Fibroblast of gingiva (primary cell): ENCODE results near the gene PDHA2.
"Not testable (repeated sequence)": the region's sequence is repeated elsewhere in the genome, so short reads cannot be mapped to it uniquely, and the experiment has no call there.

Source experiments
- DNase-seq: peaks from one replicate; pipeline ENCODE4 v3.0.0-alpha.2; 2011; ENCODE audit warnings: low read depth

Gene PDHA2

DNA sequence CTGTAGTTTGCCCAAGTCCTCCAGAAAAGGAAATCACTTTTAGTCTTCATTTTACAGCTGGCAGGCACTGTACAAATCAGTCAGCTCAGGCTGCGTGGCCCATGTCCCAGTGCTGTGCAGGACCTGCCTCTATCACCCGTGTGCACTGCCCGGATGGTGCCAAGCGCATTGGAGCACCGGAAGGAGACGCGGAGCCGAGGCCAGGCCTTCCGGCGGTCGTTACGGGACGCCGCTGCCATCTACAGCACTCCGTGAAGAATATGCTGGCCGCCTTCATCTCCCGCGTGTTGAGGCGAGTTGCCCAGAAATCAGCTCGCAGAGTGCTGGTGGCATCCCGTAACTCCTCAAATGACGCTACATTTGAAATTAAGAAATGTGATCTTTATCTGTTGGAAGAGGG lies at the start of gene PDHA2:
Gene PDHA2, plus strand, starts transcription at position 203 of the 400 bp plus-strand sequence. Its CDS starts 58 bp downstream, at position 261.
- no peak for DNase-seq

- no peak for DNase-seq
Measured at GRCh38 chr4:95798003-95798402, 41.9 kb upstream of the PDHA2 start.

DNA sequence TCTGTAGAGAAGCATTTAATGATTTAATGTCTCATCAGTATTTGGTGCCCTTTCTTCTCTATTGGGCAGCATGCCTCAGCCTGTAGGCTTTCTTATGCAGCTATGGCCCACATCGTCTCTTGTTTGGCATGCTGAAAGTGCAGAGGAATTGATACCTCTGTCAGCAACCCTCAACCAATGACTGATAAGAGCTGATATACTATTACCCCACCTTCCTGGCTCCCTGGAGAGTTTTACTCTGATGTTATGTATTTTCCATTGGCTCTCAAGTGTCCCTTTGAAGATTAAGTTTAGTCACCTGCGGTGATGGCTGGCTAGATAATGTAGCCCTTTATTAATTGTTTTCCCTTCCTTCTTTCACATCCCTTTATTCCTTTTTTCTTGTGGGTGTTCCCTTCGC lies 41.2 kb upstream of the PDHA2 start:
- DNase-seq = no peak

DNA sequence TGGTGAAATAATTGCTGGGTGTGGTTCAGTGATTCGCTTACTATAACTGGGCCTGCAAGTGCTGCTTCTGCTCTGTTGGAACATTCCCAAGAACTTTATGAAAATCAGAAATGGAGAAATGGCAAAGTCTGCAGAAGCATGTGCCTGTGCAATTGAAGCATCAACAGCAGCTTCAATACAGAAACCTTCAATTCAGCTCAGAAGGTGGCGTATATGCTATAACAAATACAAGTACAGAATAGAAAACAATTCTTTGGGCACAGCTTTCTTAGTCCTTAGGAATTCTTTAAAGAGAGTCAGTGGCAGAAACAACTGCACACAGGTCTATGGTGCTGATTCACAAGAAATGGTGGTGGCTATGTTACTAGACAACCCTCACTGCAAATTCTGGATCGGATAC lies 18.0 kb upstream of the PDHA2 start:
- no peak for DNase-seq

DNA sequence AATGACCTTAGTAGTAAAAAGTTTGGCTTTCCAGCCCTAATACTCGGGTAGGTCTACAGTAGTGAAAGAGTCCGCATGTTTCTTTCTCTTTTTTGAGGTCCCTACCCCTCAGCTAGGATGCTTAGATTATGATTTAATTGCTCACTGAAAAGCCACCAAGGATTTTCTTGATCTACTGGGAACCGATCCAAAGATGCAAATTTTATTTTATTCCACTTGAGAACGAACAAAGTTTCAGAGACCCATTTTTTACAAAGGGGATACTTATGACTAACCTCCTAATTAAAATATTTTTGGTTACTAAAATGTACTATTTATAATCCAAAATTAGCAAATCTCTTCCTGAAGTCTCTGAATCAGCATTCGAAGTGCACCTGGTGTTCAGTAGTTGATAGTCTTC lies 14.3 kb upstream of the PDHA2 start:
- DNase-seq = no peak

- no peak for DNase-seq
Measured at GRCh38 chr4:95830651-95831050, 9.2 kb upstream of the PDHA2 start.

DNA sequence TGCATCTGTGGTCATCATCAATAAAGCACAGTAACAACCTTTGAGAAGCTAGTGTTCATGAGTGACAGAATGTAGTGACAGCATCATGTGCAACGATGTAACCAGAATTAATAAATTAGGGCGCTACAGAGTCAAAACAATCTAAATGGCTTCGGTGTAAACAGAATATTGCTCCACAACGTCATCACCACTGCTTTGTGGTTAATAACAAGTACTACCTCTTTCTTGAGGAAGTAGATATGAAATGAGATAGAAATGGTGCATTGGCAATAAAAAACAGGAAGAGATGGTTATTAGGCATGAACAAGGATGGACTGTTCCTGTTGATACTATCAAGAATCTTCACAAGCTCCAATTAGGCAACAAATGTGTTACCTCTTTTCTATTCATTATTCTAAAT lies 8.7 kb upstream of the PDHA2 start:
- DNase-seq = no peak

DNA sequence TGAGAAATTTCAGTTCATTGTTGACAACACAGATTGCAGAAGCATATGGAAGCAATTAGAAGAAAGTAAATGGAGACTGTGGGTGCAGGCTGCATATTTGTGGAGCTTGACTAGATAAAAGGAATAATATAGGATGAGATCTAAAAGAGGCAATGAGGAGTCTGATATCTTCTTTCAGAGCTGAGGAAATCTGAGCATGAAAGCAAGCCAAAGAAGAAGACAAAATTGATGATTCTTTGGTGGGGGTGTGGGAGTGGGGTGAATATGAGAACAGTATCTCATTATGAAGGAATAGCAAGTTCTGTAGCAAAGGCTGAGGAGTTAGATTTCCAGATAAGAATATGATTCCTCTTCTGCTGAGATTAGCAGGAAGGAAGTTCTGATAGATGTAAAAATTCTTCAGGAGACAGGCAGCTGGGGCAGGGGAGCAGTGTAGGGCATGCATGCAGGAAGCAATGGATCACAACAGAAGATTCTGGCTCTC lies 6.1 kb upstream of the PDHA2 start:
- no peak for DNase-seq

DNA sequence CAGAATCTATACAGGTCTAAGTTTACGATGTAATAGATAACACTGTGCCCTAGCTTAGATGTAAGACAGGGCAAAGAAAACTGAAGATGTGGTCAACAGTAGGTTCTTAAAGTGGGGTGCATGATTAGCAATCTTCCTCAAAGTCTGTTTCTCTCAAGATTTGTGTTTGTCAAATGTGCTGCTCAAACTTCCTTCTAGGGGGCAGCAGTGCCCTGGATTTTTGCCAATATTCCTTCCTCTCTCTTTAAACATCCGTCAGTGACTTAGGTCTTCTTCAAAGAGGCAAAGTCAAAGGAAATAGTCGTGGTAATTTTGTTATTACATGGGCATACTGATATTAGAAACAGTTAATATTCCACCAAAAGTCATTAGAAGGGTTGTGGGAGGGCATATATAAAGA lies 4.2 kb upstream of the PDHA2 start:
- DNase-seq = no peak

- no peak for DNase-seq
Measured at GRCh38 chr4:95838192-95838591, 1.7 kb upstream of the PDHA2 start.

GRCh38 chr4:95847908-95848460 lies 8.1 kb downstream of the PDHA2 start:
- DNase-seq = no peak

DNA sequence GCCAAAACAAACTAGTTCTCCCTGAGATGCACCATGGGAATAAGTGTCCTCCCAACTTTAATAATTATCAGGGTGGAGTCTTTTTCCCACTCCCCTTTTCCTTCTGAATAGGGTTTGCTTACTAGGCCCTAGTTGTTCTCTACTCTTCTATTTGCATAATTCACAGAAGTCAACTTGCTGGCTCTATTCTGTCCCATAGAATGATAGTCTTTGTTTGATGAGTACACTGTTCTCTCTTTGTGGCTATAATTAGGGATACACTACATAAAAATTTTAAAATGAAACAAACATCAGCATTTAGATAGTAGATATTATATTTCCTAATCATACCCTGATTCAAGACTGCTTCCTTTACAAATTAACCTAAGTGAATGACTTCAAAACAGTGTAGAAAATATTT lies 10.3 kb downstream of the PDHA2 start:
- DNase-seq = no peak

- DNase-seq = no peak
Measured at GRCh38 chr4:95857761-95858160, 17.9 kb downstream of the PDHA2 start.

DNA sequence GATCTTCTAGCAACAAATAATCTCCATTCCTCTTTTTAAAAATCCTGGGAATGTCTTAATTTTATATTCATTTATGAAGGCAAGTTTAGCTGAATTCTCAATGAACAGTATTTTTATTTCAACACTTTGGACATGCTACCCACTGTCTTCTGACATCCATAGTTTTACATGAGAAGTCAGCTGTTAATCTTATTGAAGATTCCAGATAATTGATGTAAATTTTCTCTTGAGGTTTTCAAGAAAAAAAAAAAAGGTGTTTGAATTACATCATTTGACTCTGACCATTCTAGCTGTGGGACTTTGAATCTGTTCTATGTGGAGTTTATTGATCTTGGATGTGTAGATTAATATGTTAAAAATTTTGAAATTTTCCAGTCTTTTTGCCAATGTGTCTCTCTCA lies 28.0 kb downstream of the PDHA2 start:
- no peak for DNase-seq

DNA sequence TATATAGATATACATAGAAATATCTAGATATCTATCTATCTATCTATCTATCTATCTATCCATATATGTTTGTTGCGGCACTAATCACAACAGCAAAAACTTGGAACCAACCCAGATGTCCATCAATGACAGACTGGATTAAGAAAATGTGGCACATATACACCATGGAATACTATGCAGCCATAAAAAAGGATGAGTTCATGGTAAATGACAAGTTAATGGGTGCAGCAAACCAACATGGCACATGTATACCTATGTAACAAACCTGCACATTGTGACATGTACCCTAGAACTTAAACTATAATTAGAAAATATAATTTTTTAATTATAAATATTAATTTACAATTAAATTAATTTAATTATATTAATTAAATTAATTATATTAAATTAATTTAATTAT lies 29.5 kb downstream of the PDHA2 start:
- DNase-seq = not testable (repeated sequence)

DNA sequence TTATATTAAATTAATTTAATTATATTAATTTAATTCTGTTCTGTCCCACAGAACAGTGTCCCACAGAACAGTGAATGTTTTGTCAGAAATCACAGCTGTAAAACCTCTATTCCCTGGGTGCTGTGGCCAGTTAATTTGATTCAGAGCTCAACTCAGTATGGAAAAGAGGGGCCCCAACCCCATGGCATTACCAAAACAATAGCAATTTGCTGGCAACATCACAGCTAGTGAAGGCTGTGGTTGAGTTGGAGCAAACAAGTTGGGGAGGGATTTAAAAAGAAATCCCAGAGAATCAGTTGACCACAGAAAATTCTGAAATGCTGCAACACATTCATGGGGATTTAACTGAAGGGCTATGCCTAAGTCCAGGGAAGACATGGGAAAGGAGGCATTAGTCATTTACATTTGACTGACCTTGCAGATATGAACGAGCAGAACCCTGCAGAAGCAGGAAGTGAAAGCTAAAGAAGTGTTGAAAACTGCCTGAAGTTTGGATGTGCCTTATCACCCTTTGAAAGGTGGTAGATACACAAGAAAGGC lies 30.1 kb downstream of the PDHA2 start:
- no peak for DNase-seq

DNA sequence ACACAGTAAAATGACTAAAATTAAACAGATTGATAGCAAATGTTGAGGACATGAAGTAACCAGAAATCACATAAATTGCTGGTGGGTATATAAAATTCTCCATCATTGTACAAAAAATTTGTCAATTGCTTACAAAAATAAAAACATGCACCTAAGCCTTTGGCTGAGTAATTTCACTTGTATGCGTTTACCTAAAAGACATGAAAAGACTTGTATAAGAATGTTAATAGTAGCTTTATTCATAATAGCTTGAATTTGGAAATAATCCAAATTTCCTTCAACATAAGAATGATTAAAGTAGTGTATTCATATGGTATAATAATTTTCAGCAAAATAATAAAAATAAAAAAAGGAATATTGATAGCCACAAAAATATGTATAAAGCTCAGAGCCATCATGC lies 37.7 kb downstream of the PDHA2 start:
- no peak for DNase-seq

DNA sequence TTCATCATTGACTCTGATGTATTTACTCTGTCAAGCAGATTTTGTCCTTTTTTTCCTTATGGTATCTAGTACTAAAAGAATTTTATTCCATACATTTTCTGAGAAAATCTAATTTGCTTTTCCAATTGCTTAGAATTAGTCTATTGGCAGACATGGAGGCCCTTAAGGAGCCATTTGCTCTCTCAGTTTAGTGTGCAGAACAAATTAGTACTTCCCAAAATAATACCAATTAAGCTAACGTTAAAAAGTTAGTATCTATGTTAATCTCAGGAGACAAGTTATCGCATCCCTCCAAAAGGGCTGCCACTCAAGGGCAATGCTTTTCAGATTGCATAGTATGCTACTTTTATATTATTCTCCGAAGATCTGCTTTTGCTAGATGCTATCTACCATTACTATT lies 47.7 kb downstream of the PDHA2 start:
- no peak for DNase-seq

DNA sequence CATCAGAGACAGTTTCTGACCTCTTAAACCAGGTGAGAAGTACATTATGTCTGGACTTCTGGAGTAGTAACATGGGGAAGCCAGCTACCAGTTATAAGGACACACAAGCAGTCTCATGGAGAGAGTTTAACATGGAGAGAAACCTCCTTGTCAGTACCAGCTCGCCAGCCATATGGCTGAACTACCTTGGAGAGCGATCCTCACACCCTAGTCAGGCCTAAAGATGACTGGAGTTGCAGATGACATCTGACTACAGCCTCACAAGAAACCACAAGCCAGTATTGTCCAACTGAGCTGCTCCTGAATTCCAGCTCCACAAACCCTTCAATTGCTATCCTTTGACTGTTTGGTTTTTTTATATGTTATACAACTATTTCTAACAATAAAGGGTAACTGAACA lies 49.8 kb downstream of the PDHA2 start:
- no peak for DNase-seq
